ENCODE data around the gene RNF208. TPM values are rescaled to one million over a fixed set of nuclear protein-coding genes. Genes with fewer than 3 reads are reported as not detected.
A peak's percentile ranks its signal among the peaks of the same experiment; 100 is the strongest.

The RNF208 gene
- total and polyA plus RNA-seq, 9 of the 15 experiments (the other 6 are each of a cell fraction or from before 2014, with no cell fraction given): 0.15 to 6.9 (median 0.50) TPM; not detected in 2

- TF ChIP-seq XRCC5 (IDR thresholded peaks at IDR 0.05; ENCODE audit: low read depth, low read length) (peak; percentile 55; the same call in 1 of the 2 replicates), ZSCAN29 (IDR thresholded peaks at IDR 0.05) (no peak), ZNF133 (CRISPR knock-in tag; IDR thresholded peaks at IDR 0.05) (no peak), ETV6 (IDR thresholded peaks at IDR 0.05; ENCODE audit: borderline replicate concordance in 1 of 2, low read depth in 2 of 2, low read length in 1 of 2) (peak in 1 of 2 experiments; percentile 11; a peak in 1 of 4 replicates), ETV6 (CRISPR knock-in tag; IDR thresholded peaks at IDR 0.05; ENCODE audit: borderline replicate concordance) (no peak; the same call in 1 of the 2 replicates), CREB5 (CRISPR knock-in tag; IDR thresholded peaks at IDR 0.05) (no peak), SMARCA4 (IDR thresholded peaks at IDR 0.05) (no peak), ARID3A (IDR thresholded peaks at IDR 0.05; ENCODE audit: borderline replicate concordance, low read depth, low read length) (no peak), JUN (IDR thresholded peaks at IDR 0.05; ENCODE audit: borderline replicate concordance, low read depth, low read length) (peak; percentile 69; the same call in 1 of the 2 replicates), JUN (CRISPR knock-in tag; IDR thresholded peaks at IDR 0.05; ENCODE audit: borderline replicate concordance) (no peak), PPARD (CRISPR knock-in tag; IDR thresholded peaks at IDR 0.05) (no peak)
- TF ChIP-seq, protein P1, sequence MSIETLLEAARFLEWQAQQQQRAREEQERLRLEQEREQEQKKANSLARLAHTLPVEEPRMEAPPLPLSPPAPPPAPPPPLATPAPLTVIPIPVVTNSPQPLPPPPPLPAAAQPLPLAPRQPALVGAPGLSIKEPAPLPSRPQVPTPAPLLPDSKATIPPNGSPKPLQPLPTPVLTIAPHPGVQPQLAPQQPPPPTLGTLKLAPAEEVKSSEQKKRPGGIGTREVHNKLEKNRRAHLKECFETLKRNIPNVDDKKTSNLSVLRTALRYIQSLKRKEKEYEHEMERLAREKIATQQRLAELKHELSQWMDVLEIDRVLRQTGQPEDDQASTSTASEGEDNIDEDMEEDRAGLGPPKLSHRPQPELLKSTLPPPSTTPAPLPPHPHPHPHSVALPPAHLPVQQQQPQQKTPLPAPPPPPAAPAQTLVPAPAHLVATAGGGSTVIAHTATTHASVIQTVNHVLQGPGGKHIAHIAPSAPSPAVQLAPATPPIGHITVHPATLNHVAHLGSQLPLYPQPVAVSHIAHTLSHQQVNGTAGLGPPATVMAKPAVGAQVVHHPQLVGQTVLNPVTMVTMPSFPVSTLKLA (conservative IDR thresholded peaks at IDR 0.05): peak; percentile 94 to 98
- TF ChIP-seq, protein P2, sequence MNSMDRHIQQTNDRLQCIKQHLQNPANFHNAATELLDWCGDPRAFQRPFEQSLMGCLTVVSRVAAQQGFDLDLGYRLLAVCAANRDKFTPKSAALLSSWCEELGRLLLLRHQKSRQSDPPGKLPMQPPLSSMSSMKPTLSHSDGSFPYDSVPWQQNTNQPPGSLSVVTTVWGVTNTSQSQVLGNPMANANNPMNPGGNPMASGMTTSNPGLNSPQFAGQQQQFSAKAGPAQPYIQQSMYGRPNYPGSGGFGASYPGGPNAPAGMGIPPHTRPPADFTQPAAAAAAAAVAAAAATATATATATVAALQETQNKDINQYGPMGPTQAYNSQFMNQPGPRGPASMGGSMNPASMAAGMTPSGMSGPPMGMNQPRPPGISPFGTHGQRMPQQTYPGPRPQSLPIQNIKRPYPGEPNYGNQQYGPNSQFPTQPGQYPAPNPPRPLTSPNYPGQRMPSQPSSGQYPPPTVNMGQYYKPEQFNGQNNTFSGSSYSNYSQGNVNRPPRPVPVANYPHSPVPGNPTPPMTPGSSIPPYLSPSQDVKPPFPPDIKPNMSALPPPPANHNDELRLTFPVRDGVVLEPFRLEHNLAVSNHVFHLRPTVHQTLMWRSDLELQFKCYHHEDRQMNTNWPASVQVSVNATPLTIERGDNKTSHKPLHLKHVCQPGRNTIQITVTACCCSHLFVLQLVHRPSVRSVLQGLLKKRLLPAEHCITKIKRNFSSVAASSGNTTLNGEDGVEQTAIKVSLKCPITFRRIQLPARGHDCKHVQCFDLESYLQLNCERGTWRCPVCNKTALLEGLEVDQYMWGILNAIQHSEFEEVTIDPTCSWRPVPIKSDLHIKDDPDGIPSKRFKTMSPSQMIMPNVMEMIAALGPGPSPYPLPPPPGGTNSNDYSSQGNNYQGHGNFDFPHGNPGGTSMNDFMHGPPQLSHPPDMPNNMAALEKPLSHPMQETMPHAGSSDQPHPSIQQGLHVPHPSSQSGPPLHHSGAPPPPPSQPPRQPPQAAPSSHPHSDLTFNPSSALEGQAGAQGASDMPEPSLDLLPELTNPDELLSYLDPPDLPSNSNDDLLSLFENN (IDR thresholded peaks at IDR 0.05; ENCODE audit: low read depth in 2 of 2, low read length in 2 of 2): no peak; a peak in 1 of 4 replicates
- TF ChIP-seq, protein P3, sequence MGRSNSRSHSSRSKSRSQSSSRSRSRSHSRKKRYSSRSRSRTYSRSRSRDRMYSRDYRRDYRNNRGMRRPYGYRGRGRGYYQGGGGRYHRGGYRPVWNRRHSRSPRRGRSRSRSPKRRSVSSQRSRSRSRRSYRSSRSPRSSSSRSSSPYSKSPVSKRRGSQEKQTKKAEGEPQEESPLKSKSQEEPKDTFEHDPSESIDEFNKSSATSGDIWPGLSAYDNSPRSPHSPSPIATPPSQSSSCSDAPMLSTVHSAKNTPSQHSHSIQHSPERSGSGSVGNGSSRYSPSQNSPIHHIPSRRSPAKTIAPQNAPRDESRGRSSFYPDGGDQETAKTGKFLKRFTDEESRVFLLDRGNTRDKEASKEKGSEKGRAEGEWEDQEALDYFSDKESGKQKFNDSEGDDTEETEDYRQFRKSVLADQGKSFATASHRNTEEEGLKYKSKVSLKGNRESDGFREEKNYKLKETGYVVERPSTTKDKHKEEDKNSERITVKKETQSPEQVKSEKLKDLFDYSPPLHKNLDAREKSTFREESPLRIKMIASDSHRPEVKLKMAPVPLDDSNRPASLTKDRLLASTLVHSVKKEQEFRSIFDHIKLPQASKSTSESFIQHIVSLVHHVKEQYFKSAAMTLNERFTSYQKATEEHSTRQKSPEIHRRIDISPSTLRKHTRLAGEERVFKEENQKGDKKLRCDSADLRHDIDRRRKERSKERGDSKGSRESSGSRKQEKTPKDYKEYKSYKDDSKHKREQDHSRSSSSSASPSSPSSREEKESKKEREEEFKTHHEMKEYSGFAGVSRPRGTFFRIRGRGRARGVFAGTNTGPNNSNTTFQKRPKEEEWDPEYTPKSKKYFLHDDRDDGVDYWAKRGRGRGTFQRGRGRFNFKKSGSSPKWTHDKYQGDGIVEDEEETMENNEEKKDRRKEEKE (IDR thresholded peaks at IDR 0.05; ENCODE audit: borderline replicate concordance in 1 of 2, control insufficient read depth in 1 of 2, low read depth in 2 of 2, low read length in 1 of 2): no peak
Observed at GRCh38 chr9:137188490-137189296, 33.3 kb downstream of the RNF208 start, which contains the start of the genes ANAPC2 and SSNA1 (continued).

All from K562 (cell line).